Fibroblast of mammary gland (primary cell): ENCODE measurements around the gene DBX1.

Experiments
- DNase-seq: peaks from one replicate; pipeline ENCODE4 v3.0.0-alpha.2; 2010; ENCODE audit warnings: low read depth
- H3K4me3 ChIP-seq: 2 replicates; pipeline ENCODE4 v1.5.1; 2011; ENCODE audit warnings: low read depth, mild to moderate bottlenecking, low read length, moderate library complexity; ENCODE audit not compliant: control insufficient read depth
- TF ChIP-seq, protein P1 (sequence below): conservative IDR thresholded peaks from 2 replicates; pipeline ENCODE4 v1.5.1; 2011; ENCODE audit warnings: low read depth, low read length, inconsistent platforms; ENCODE audit not compliant: control insufficient read depth, insufficient read depth

DBX1 gene

GRCh38 chr11:20161230-20161918 lies 1.1 kb upstream of the DBX1 start:
- TF ChIP-seq, protein P1, sequence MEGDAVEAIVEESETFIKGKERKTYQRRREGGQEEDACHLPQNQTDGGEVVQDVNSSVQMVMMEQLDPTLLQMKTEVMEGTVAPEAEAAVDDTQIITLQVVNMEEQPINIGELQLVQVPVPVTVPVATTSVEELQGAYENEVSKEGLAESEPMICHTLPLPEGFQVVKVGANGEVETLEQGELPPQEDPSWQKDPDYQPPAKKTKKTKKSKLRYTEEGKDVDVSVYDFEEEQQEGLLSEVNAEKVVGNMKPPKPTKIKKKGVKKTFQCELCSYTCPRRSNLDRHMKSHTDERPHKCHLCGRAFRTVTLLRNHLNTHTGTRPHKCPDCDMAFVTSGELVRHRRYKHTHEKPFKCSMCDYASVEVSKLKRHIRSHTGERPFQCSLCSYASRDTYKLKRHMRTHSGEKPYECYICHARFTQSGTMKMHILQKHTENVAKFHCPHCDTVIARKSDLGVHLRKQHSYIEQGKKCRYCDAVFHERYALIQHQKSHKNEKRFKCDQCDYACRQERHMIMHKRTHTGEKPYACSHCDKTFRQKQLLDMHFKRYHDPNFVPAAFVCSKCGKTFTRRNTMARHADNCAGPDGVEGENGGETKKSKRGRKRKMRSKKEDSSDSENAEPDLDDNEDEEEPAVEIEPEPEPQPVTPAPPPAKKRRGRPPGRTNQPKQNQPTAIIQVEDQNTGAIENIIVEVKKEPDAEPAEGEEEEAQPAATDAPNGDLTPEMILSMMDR, result no peak
- no peak overlapping the region for H3K4me3 ChIP-seq
- no peak for DNase-seq

- TF ChIP-seq, protein P1, result no peak
- DNase-seq, result no peak
- H3K4me3 ChIP-seq, result no peak overlapping the region
Observed at GRCh38 chr11:20159466-20160381, 551 bp downstream of the DBX1 start.

DNA sequence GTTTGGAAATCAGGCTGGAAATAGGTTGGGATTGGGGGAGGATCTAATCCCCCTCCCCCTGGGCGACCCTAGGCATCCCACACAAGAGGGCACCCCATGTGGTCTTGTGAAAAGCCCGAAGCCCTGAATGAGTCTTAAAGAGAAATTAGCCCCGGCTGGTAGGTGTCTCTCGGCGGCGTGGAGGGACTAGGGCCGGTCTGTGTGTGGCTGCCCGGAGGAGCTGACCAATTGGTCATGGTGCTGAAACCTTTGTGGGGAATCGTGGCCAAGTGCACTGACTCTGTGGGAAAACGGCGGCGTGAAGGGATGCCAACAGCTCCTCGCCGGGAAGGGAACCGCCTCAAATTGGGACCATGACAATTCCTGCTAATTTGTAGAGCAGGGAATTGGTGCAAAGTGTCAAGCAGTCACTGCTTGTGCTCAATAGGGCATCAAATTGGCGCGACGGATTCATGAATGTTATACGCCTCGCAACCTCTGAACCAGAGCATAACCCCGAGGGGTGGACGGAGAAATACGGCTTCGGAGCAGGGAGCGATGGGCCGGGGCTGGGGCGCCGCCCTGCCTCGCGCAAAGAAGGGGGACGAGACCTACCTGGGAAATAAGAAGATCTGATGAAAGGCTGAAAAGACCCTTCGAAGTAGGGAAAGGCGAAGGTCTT lies 1.5 kb downstream of the DBX1 start:
- peak; percentile 56 for DNase-seq
- TF ChIP-seq, protein P1, result no peak
- no peak overlapping the region for H3K4me3 ChIP-seq

DNA sequence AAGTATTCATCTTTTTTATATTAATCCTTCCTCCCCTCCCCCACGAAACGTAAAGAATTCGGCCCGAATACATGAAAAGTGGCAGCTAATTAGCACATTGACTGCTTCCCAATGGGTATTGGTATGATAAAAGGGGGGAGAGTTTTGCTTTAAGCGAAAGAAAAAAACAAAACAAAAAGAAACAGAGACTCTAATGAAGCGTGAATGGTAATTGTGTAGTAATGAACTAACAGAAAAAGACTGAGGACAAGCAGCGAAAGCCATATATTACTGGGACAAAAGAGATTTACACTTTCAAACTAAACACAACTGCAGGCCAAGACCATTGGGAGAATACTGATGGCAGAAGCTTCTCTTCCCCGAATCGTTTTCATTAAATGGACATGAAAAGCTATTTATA lies 2.5 kb downstream of the DBX1 start:
- H3K4me3 ChIP-seq, result no peak overlapping the region
- TF ChIP-seq, protein P1, result no peak
- no peak for DNase-seq

GRCh38 chr11:20156876-20157613 lies 3.2 kb downstream of the DBX1 start:
- no peak overlapping the region for H3K4me3 ChIP-seq
- DNase-seq, result no peak
- TF ChIP-seq, protein P1, result no peak

DNA sequence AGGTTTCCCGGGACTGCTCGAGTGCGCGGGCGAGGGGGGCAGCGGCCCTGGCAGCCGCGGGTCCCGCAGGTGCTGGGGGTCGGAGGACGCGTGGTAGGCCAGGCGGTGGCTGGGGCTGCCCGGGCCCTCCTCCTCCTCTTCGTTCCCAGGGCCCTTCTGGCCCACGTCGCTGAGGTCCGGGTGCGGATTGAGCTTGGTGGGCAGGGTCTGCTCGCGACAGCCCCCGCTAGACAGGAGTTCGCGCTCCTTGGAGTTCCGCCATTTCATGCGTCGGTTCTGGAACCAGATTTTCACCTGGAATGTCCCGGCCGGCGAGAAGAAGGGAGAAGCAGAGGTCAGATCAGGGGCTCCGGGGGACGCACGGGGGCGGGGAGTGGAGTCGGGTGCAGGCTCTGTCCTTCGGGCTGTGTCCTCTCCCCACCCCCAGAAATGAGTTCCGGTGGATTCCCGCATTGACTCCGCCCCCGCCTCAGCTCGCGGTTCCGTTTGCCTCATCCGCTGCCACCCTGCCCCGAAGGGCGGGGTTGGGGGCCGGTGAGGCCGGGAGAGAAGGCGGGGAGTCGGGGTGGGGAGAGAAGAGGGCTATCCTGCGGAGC lies 3.9 kb downstream of the DBX1 start:
- no peak for DNase-seq
- H3K4me3 ChIP-seq, result no peak overlapping the region
- TF ChIP-seq, protein P1, result no peak
